Stimulated activated CD8-positive, alpha-beta memory T cell treated with anti-CD3 and anti-CD28 coated beads, Interleukin-15, amount 100 ng/mL, for 1 hour (primary cell): Measurements from ENCODE around the gene TTC4.

ENCODE experiments used
- DNase-seq: peaks from one replicate; pipeline ENCODE4 v3.0.0-alpha.2; 2020; ENCODE audit warnings: low read depth

TTC4 gene, protein sequence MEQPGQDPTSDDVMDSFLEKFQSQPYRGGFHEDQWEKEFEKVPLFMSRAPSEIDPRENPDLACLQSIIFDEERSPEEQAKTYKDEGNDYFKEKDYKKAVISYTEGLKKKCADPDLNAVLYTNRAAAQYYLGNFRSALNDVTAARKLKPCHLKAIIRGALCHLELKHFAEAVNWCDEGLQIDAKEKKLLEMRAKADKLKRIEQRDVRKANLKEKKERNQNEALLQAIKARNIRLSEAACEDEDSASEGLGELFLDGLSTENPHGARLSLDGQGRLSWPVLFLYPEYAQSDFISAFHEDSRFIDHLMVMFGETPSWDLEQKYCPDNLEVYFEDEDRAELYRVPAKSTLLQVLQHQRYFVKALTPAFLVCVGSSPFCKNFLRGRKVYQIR

GRCh38 chr1:54715493-54716298 lies at the start of gene TTC4:
Gene TTC4, plus strand, starts transcription at chr1:54715861. Its CDS starts 48 bp downstream, at chr1:54715909.
- DNase-seq = peak; percentile 62

GRCh38 chr1:54666333-54666732 lies 49.3 kb upstream of the TTC4 start:
- no peak for DNase-seq

GRCh38 chr1:54667797-54668196 lies 47.9 kb upstream of the TTC4 start:
- DNase-seq = no peak

DNA sequence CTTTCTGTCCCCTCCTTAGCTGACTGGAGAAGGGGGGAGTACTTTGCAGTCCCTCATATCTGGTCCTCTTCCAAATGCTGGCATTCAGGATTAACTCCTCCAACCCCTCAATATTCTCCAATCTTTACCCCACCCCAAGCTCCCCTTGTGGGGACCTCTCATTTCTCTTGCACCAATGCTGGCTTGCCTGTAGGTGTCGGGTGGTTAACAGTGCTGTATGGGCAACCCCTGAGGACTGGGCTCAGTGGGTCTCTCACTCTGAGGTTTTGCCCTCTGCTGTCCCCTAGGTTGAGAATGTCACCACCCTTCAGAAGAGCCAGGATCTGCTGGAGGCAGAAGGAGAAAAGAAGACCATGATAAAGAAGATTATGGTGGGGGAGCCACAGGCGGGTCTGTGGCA lies 47.1 kb upstream of the TTC4 start:
- no peak for DNase-seq

GRCh38 chr1:54671985-54672608 lies 43.6 kb upstream of the TTC4 start:
- peak; percentile 47 for DNase-seq

DNA sequence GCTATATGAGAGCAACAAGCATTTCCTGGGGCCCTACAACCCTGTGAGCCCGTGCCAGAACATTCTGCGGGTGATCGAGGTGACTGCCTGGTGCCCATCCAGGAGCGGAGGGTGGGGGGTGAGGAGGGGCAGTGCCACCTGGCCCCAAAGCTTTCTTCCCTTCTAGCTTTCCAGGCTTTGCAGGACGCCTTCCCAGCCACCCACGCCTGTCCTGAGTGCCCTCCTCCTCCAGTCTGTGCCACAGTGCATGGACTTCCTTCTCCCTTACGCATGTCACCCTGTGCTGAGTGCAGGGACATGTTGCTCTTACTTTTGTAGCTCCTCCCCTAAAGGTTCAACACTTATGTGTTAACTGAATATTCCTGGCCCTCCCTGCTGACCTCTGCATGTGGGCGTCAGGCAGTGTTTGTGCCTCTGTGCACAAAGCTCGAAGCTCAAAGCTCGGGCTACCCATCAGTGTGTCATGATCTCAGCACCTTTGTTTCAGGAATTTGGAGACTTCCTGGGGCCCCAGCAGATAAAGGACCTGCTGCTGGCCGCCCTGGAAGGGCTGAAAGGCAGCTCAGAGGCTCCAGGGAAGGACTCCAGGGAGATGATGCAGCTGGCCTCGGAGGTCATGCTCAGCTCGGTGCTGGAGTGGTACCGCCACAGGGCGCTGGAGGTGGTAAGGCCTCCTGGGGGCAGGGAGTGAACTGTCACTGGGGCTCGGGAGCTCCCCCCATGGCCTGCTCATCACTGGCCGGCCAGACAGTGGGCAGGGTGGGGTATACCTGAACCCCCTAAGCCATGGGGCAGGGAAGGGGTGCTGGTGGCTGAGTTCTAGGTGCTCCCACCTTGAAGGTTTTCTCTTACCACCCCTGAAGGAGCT lies 36.7 kb upstream of the TTC4 start:
- DNase-seq = no peak

DNA sequence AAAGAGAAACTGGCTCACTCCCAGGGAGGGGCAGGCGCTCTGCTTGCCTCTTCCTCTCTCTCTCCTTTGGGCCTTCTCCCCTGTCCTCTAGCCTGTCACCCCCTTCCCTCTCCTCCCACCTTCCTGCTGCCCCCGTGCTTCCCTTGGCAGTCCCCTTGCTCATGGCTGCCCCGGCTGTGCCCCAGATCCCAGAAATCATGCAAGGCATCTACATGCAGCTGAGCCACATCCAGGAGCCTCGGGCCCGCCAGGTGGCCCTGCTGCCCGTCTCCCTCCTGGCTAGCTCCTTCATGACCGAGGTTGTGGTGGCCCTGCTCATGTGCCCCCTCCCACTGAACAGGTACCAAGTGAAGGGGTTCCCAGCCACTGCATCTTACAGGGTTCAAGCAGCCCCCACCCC lies 36.0 kb upstream of the TTC4 start:
- DNase-seq = no peak

GRCh38 chr1:54680387-54680786 lies 35.3 kb upstream of the TTC4 start:
- DNase-seq = no peak

- no peak for DNase-seq
Measured at GRCh38 chr1:54681358-54681757, 34.3 kb upstream of the TTC4 start.

DNA sequence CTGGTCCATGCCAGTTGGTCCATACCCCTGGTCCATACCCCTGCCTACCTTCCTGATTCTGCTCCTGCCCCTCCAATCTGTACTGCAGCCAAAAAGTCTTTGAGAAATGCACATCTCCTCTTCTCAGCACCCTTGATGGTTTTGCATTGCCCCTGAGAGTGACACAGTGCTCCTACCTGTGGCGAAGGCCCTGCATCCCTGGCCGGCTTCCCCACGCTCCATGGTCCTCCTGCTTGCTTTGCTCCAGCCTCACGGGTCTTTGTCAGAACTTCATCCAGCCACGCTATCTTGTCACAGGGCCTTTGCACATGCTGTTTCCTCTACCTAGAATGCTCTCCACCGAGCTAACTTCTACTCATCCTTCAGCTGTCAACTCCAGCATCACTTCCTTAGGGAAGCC lies 32.2 kb upstream of the TTC4 start:
- no peak for DNase-seq

DNA sequence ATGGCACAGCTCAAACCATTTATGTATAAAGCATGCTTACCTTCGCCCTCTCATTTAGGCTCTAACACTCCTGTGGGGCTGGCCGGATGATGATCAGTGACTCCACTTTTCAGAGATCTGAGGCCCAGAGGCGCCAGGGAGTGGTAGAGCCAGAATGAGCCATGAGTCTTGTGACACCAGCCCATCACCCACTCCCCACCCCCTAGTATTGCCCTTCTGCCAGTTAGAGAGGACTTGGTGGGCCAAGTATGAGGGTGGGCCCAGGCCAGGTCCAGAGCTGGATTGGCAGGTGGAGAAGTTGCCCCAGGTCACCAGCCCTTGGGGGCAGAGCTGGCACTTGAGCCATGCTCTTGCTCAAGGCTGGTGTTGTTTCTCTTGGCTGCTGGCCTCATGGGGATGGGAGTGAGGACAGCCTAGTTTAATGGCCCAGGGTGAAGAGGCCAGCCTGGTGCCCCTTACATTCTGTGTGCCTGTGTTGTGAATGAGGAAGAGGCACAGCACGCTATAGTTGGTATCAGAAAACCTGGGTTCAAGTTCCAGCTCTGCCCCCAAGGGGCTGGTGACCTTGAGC lies 30.2 kb upstream of the TTC4 start:
- no peak for DNase-seq

- no peak for DNase-seq
Measured at GRCh38 chr1:54686155-54686554, 29.5 kb upstream of the TTC4 start.

DNA sequence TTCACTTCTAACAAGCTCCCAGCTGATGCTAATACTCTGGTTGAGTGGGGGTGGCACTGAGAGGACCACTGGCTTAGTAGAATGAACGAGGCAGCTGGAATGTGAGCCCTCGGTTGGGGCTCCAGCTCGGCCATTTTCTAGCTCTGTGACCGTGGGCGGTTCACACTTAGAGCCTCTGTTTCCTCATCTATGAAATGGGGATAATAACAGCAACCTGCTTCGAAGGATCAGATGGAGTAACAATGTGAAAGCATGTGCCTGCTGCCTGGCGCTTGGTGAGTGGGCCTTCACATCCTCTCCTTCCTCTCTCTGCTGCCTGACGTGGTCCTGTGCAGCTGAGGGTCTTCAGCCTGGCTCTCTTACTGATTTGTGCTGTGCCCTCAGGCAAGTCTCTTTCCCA lies 20.9 kb upstream of the TTC4 start:
- no peak for DNase-seq

DNA sequence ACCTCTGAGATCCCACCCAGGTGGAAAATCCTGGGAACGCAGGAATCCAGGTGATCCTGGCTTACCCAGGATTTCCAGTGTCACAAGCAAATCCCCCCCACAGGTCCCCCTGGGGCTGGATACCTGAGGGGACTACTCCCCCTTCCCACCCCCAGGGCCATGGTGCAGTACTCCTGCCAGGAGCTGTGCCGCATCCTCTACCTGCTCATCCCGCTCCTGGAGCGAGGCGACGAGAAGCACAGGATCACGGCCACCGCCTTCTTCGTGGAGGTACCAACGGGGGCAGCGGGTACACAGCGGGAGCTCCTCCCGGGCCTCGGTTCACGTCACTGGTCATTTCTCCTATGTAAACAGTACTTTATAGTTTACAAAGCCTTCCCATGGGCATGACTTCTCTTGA lies 20.4 kb upstream of the TTC4 start:
- DNase-seq = no peak

GRCh38 chr1:54695764-54696163 lies 19.9 kb upstream of the TTC4 start:
- no peak for DNase-seq

- DNase-seq = no peak
Measured at GRCh38 chr1:54696262-54696661, 19.4 kb upstream of the TTC4 start.

- DNase-seq = no peak
Measured at GRCh38 chr1:54697896-54698295, 17.8 kb upstream of the TTC4 start.

DNA sequence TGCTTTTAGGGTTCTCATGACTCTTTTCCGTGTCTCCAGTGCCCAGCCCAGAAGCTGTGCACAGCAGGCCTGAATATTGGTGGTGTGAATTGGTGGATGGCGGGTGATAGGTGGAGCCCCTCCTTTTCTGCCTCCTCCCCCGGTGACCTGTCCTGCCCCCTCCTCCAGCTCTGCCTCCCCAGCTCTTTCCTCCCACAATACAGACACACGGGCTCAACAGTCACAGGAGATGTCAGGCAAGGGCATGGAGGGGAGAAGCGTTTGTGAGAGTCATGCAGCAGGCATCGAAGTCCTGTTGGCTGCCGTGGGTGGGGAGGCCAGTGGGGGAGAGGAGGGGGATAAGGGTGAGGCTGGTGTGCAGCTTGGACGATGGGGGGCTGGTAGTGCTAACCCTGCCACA lies 17.3 kb upstream of the TTC4 start:
- no peak for DNase-seq

DNA sequence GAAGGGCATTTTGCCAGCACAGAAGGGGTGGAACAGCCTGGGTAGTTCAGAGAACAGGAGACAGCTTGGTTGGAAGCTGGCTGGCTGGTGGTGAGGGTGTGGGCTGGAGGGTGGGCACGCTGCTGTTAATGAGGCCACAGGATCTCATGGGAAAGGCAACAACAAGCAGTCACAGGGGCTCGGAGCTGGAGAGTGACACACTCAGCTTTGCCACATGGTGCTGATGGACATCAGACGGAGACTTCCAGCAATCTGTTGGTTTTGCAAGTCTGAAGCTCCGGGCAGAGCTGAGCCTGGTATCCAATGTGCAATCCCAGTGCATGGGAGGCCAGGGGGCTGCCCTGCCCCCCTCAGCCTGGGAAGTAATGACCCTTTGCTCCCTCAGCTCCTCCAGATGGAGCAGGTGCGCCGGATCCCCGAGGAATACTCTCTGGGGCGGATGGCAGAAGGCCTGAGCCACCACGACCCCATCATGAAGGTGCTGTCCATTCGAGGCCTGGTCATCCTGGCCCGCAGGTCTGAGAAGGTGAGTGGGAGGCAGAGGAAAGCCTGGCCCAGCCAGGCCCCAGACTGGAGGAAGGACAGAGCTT lies 15.6 kb upstream of the TTC4 start:
- no peak for DNase-seq

- DNase-seq = no peak
Measured at GRCh38 chr1:54701066-54701465, 14.6 kb upstream of the TTC4 start.

DNA sequence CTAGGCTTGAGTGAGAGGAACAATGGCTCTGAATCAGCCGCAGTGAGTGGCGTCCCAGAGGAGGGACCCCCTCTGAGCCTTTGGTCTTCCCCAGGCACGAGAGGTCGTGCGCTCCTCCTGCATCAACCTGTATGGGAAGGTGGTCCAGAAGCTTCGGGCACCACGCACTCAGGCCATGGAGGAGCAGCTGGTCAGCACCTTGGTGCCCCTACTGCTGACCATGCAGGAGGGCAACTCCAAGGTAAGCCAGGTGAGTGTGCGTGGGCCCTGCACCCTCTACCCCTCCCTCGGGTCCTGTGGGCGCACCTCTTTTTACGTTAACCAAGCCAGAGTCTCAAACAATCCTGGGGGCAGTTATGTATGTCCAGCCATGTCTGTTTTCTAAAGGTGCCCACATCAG lies 13.7 kb upstream of the TTC4 start:
- DNase-seq = no peak
